Measurements from ENCODE around the gene ADIPOQ. TPM values are rescaled to one million over a fixed set of nuclear protein-coding genes. Genes with fewer than 3 reads are reported as not detected.
"Not testable (repeated sequence)": the region's sequence is repeated elsewhere in the genome, so short reads cannot be mapped to it uniquely, and the experiment has no call there.

Gene ADIPOQ
- polyA plus RNA-seq, 1 donor from 2014 or later: not detected

DNA sequence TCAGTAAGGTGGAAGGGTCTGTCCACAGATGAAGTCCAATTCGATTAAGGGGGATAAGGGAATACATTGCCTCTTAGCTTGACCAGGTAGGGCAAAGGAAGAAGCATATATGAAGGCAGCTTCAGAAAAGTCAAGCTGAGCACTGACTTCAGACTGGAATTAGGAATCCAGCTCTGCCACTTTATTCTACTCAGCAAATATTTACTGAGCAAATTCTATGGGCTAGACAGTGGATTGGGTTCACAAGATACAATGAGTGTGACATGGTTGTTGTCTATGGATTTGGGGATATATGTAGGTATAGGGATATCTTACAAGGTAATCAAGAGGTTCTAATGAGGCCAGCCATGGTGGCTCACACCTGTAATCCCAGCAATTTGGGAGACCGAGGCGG, 526 bp downstream of the ADIPOQ start:
- H3K36me3 Mint-ChIP-seq: no peaks in the 10 kb centered on the region
- H3K4me1 Mint-ChIP-seq: no peaks in the 10 kb centered on the region

DNA sequence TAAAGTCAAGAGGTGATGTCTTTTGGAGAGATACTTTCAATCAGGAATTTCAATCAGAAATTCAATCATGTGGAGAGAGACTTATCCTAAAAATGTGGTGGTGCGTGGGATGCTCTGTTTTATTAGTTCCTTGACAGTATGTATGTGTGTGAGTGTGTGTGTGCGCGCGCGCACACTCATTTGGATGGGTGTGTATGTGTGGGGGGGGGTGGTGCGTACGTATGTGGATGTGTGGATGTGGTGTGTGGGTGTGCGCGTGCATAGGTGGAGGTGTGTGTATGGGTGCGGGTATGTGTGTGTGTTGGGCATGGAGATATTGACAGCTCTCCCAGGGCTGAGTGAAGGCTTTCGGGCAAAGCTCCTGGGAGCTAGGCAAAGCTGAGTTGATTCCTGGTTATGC, 2.4 kb downstream of the ADIPOQ start:
- peaks cover 4 to 7% (median 5%) of the 10 kb centered on the region in 3 donors for H3K4me1 Mint-ChIP-seq
- no peaks in the 10 kb centered on the region for H3K36me3 Mint-ChIP-seq
- no peaks in the 10 kb centered on the region for H3K9me3 Mint-ChIP-seq
- peaks cover 8% of the 10 kb centered on the region for H3K27me3 Mint-ChIP-seq
- no peak overlapping the region for H3K27ac Mint-ChIP-seq
- H3K4me3 Mint-ChIP-seq: no peak overlapping the region

More for the DNA sequence above, 526 bp downstream of the ADIPOQ start:
- no peak overlapping the region for H3K4me3 Mint-ChIP-seq
- peaks cover 8% of the 10 kb centered on the region for H3K27me3 Mint-ChIP-seq
- H3K27ac Mint-ChIP-seq: no peak overlapping the region
- H3K9me3 Mint-ChIP-seq: no peaks in the 10 kb centered on the region

DNA sequence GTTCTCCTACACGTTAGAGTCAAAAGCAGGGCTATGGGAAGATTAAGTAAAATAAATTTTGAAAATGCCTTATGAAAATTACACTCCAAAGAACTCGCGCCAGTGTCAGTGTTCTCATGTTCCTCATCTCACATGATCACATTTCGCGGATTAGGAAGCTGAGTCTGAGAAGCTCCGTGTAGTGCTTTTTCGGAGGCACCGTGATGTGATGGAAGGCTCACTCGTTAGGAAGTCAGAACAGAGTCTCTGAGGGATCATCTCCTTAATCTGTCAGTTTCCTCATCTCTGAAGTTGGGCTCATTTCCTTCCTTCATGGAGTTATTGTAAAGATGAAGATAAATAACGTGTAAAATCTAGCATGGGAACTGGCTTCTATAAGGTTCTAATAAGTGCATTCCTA, 3.2 kb downstream of the ADIPOQ start:
- no peaks in the 10 kb centered on the region for H3K36me3 Mint-ChIP-seq
- no peak overlapping the region for H3K4me3 Mint-ChIP-seq
- H3K9me3 Mint-ChIP-seq: no peaks in the 10 kb centered on the region
- peaks cover 4 to 7% (median 5%) of the 10 kb centered on the region in 3 donors for H3K4me1 Mint-ChIP-seq
- H3K27me3 Mint-ChIP-seq: peaks cover 8% of the 10 kb centered on the region
- H3K27ac Mint-ChIP-seq: no peak overlapping the region

DNA sequence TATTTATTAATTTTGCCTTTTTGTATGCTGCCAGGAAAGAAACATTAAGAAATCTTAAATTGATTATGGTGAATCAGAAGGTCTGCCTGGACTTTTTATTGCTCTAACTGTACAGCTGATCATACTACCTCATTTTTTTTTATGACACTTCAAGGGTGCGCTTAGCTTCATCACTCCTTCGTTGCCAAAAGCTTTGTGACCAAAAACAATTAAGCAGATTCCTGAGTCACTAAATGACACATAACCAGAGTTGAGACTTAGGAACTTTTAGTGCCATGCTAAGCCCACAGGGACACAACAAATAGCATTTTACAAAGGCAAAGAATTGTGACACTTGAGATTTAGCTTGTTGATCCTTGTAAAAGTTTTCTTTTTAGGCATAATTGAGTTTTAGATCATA, 4.9 kb downstream of the ADIPOQ start:
- Mint-ChIP-seq H3K4me3 (no peak overlapping the region), H3K36me3 (no peaks in the 10 kb centered on the region)

DNA sequence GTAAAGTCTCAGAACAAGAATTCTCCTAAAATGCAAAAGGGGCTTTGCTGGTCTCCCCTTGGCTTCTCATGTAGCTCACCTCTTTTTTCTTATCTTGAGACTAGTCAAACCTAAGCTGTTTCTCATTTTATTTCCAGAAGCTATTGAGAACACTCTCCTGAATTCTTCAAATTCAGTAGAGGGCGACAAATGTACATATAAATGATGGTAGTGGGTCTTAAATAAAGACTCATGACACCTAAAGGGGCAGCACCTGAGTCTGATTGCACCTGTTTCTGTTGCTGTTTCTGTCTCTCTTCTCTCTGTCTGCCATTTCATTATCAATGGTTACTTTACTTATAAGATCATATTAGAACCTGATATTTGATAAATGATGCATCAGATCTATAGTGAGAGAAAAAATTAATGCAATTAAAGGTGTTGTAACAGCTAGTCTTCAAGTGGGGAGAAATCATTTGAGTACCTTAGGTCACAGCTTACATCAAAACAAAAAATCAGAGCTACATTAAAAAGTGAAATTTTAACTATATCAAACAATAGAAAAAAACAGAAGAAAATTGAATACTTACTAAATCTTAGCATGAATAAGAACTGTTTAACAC, 7.0 kb downstream of the ADIPOQ start:
- peaks cover 8 to 13% (median 13%) of the 10 kb centered on the region in 3 donors for H3K4me1 Mint-ChIP-seq
- H3K27me3 Mint-ChIP-seq: peaks cover 3% of the 10 kb centered on the region
- peak overlapping the region in 2 of 3 donors; percentile 2 to 37 for H3K27ac Mint-ChIP-seq
- H3K36me3 Mint-ChIP-seq: no peaks in the 10 kb centered on the region
- H3K4me3 Mint-ChIP-seq: no peak overlapping the region
- no peaks in the 10 kb centered on the region for H3K9me3 Mint-ChIP-seq

More for the DNA sequence above, 4.9 kb downstream of the ADIPOQ start:
- Mint-ChIP-seq H3K27ac (no peak overlapping the region), H3K9me3 (no peaks in the 10 kb centered on the region), H3K4me1 (peaks cover 7 to 13% (median 13%) of the 10 kb centered on the region in 3 donors), H3K27me3 (peaks cover 7% of the 10 kb centered on the region)

DNA sequence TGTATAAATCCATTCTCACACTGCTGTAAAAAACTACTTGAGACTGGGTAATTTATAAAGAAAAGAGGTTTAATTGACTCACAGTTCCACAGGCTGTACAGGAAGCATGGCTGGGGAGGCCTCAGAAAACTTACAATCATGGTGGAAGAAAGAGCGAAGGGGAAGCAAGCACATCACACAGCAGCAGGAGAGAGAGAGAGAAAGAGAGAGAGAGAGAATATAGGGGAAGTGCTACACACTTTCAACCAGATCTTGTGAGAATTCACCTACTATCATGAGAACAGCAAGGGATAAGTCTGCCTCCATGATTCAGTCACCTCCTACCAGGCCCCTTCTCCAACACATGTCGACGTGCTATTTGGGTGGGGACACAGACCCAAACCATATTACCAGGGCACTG, 9.3 kb downstream of the ADIPOQ start:
- H3K36me3 Mint-ChIP-seq, H3K4me3 Mint-ChIP-seq, H3K9me3 Mint-ChIP-seq, H3K27me3 Mint-ChIP-seq, H3K27ac Mint-ChIP-seq: not testable (repeated sequence)
- H3K4me1 Mint-ChIP-seq: peaks cover 8 to 14% (median 13%) of the 10 kb centered on the region in 3 donors

DNA sequence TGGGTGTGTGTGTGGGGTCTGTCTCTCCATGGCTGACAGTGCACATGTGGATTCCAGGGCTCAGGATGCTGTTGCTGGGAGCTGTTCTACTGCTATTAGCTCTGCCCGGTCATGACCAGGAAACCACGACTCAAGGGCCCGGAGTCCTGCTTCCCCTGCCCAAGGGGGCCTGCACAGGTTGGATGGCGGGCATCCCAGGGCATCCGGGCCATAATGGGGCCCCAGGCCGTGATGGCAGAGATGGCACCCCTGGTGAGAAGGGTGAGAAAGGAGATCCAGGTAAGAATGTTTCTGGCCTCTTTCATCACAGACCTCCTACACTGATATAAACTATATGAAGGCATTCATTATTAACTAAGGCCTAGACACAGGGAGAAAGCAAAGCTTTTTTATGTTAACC, 10.5 kb downstream of the ADIPOQ start:
- Mint-ChIP-seq H3K4me1 (peaks cover 10 to 24% (median 13%) of the 10 kb centered on the region in 3 donors), H3K4me3 (no peak overlapping the region), H3K27ac (no peak overlapping the region), H3K36me3 (no peaks in the 10 kb centered on the region), H3K9me3 (no peaks in the 10 kb centered on the region), H3K27me3 (no peaks in the 10 kb centered on the region)

DNA sequence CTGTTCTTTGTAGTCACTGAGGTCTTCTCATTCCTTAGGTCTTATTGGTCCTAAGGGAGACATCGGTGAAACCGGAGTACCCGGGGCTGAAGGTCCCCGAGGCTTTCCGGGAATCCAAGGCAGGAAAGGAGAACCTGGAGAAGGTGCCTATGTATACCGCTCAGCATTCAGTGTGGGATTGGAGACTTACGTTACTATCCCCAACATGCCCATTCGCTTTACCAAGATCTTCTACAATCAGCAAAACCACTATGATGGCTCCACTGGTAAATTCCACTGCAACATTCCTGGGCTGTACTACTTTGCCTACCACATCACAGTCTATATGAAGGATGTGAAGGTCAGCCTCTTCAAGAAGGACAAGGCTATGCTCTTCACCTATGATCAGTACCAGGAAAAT, 11.6 kb downstream of the ADIPOQ start:
- Mint-ChIP-seq H3K9me3 (no peaks in the 10 kb centered on the region), H3K4me3 (no peak overlapping the region), H3K27me3 (no peaks in the 10 kb centered on the region), H3K4me1 (peaks cover 10 to 23% (median 13%) of the 10 kb centered on the region in 3 donors), H3K27ac (no peak overlapping the region), H3K36me3 (no peaks in the 10 kb centered on the region)

DNA sequence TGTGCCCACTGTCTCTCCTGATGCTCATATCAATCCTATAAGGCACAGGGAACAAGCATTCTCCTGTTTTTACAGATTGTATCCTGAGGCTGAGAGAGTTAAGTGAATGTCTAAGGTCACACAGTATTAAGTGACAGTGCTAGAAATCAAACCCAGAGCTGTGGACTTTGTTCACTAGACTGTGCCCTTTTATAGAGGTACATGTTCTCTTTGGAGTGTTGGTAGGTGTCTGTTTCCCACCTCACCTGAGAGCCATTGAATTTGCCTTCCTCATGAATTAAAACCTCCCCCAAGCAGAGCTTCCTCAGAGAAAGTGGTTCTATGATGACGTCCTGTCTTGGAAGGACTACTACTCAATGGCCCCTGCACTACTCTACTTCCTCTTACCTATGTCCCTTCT, 12.4 kb downstream of the ADIPOQ start:
- Mint-ChIP-seq H3K4me1 (peaks cover 5 to 16% (median 8%) of the 10 kb centered on the region in 3 donors), H3K27me3 (no peaks in the 10 kb centered on the region), H3K4me3 (no peak overlapping the region), H3K27ac (peak overlapping the region in 1 of 3 donors; percentile 45), H3K9me3 (peaks cover 0 to 8% (median 0%) of the 10 kb centered on the region in 3 donors), H3K36me3 (no peaks in the 10 kb centered on the region)

DNA sequence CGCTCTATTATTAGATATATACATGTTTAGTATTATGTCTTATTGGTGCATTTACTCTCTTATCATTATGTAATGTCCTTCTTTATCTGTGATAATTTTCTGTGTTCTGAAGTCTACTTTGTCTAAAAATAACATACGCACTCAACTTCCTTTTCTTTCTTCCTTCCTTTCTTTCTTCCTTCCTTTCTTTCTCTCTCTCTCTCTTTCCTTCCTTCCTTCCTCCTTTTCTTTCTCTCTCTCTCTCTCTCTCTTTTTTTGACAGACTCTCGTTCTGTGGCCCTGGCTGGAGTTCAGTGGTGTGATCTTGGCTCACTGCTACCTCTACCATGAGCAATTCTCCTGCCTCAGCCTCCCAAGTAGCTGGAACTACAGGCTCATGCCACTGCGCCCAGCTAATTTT, 15.2 kb downstream of the ADIPOQ start:
- H3K27me3 Mint-ChIP-seq: peaks cover 4% of the 10 kb centered on the region
- no peak overlapping the region for H3K27ac Mint-ChIP-seq
- H3K4me3 Mint-ChIP-seq: no peak overlapping the region
- peaks cover 0 to 11% (median 2%) of the 10 kb centered on the region in 3 donors for H3K4me1 Mint-ChIP-seq
- H3K9me3 Mint-ChIP-seq: peaks cover 0 to 8% (median 0%) of the 10 kb centered on the region in 3 donors
- no peaks in the 10 kb centered on the region for H3K36me3 Mint-ChIP-seq

DNA sequence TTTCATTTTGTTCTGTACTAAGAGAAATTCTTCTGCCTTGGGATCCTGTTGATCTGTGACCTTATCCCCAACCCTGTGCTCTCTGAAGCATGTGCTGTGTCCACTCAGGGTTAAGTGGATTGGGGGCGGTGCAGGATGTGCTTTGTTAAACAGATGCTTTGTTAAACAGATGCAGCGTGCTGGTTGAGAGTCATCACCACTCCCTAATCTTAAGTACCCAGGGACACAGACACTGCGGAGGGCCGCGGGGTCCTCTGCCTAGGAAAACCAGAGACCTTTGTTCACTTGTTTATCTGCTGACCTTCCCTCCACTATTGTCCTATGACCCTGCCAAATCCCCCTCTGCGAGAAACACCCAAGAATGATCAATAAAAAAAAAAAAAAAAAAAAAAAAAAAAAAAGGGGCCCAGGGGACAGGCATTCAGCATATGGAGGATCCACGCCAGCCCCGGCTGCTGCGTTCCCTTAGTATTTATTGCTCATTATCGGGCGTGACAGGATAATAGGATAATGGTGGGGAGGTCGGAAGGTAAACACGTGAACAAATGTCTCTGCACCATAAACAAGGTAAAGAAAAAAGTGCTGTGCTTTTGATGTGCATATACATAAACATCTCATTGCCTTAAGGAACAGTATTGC, 22.8 kb downstream of the ADIPOQ start:
- H3K27ac Mint-ChIP-seq, H3K4me1 Mint-ChIP-seq, H3K27me3 Mint-ChIP-seq, H3K36me3 Mint-ChIP-seq, H3K4me3 Mint-ChIP-seq, H3K9me3 Mint-ChIP-seq: not testable (repeated sequence)

DNA sequence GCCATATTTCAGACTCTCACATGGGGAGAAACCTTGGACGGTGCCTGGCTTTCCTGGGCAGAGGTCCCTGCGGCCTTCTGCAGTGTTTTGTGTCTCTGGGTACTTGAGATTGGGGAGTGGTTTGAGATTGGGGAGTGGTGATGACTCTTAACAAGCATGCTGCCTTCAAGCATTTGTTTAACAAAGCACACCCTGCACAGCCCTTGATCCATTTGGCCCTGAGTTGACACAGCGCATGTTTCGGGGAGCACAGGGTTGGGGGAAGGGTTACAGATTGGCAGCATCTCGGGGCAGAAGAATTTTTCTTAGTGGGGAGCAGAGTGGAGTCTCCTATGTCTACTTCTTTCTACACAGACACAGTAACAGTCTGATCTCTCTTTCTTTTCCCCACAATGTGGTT, 23.6 kb downstream of the ADIPOQ start:
- not testable (repeated sequence) for H3K27me3 Mint-ChIP-seq, H3K27ac Mint-ChIP-seq, H3K36me3 Mint-ChIP-seq, H3K9me3 Mint-ChIP-seq, H3K4me1 Mint-ChIP-seq, H3K4me3 Mint-ChIP-seq

DNA sequence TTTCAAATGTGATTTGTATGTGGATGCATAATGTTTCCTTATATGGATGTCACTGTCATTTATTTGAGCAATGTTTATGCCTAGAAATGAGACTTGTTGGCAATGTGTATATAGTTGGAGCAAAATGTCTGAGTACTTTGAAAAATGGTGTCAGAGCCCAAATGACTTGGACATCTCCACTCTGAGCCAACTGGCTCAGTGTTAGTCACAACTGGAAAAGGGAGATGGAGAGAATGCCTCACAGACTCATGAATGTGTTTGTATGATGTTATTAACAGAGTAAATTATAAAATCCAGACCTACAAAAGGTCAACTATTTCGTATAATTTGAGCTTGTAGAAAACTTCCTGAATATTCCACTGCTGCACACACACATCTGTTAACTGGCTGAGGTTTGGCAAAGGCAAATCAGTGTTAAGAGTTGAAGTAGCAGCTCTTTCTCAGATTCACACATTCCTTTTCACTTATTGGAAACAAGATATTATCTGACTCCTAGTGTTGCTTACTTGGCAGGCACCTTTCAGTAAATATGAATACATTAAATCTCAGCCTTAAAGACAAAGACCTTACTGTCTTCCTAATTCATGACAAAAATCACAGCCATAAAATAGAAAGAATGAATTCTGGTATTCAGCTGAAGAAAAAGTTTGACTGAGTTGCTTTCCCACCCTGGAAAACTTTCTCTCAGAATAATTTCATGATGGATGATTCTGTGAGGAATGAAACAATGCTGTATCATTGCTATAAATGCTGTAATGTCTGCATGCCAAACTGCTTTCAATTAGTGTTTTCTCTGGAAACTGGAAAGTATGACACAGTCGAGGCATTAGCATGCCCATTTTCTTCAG, 27.0 kb downstream of the ADIPOQ start:
- Mint-ChIP-seq H3K4me3 (no peak overlapping the region), H3K27ac (no peak overlapping the region)

DNA sequence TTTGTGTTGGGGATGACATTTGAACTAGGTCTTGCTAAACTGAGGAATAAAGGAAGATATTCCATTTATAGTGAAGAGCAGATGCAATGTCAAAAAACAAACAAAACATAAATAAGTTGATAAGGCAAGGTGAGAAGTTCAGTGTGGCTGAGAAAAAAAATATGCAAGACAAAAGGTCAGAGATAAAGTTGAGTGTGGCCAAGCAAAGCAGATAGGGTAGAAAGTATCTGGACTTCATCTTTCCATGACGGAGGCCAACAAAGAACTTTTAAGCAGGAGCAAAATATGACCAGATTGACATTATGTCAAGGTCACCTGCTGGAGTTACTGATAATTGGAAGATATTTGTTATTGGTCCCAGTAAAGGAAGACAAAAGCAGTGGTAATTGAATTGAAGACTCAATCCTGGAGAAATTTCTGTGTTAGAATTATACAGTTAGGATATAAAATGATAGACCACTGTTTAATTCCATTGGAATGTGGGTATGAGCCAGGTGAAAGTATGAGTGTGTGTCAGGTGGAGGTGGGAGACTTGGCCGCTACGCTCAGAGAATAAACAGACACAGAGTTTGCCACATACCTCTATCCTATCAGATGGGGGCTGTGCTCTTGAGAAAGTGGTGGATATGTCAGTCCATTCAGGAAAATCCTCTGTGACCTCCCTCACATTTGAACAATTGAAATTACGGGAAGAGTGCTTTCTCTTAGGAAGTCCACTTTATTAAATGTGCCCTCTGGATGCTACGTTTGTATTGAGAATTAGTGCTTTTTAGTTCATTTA, 28.1 kb downstream of the ADIPOQ start:
- H3K27me3 Mint-ChIP-seq: peaks cover 3% of the 10 kb centered on the region
- H3K4me1 Mint-ChIP-seq: peaks cover 3 to 16% (median 5%) of the 10 kb centered on the region in 3 donors
- no peaks in the 10 kb centered on the region for H3K36me3 Mint-ChIP-seq
- H3K9me3 Mint-ChIP-seq: no peaks in the 10 kb centered on the region
- peak overlapping the region in 1 of 4 donors; percentile 36 for H3K4me3 Mint-ChIP-seq
- no peak overlapping the region for H3K27ac Mint-ChIP-seq

More for the DNA sequence above, 27.0 kb downstream of the ADIPOQ start:
- H3K27me3 Mint-ChIP-seq: peaks cover 2% of the 10 kb centered on the region
- H3K36me3 Mint-ChIP-seq: no peaks in the 10 kb centered on the region
- no peaks in the 10 kb centered on the region for H3K9me3 Mint-ChIP-seq
- H3K4me1 Mint-ChIP-seq: peaks cover 3 to 16% (median 5%) of the 10 kb centered on the region in 3 donors
